SK-N-MC (cell line): ENCODE measurements around the gene FUCA1.
A peak's percentile ranks its signal among the peaks of the same experiment; 100 is the strongest.

ENCODE experiments used
- DNase-seq: peaks from one replicate; pipeline ENCODE4 v3.0.0-alpha.2; 2011; ENCODE audit warnings: low read depth, low spot score
- H3K27ac ChIP-seq: fragments of 200-600 bp; sonication (generic); 2 replicates; pipeline ENCODE4 v1.5.1; 2016; ENCODE audit warnings: mixed run types
- H3K36me3 ChIP-seq: fragments of 200-600 bp; sonication (generic); 2 replicates; pipeline ENCODE4 v1.6.1; 2017; ENCODE audit warnings: antibody characterized with exemption, low read length, mixed read lengths; ENCODE audit not compliant: insufficient read depth
- H3K4me3 ChIP-seq: fragments of 200-600 bp; sonication (generic); 2 replicates; pipeline ENCODE4 v1.5.1; 2016
- H3K9ac ChIP-seq: fragments of 200-600 bp; sonication (generic); 2 replicates; pipeline ENCODE4 v1.8.0; 2017; ENCODE audit warnings: mixed run types, mixed read lengths; ENCODE audit not compliant: insufficient read length
- H3K9me3 ChIP-seq: fragments of 200-600 bp; sonication (generic); 2 replicates; pipeline ENCODE4 v1.6.1; 2017; ENCODE audit warnings: low read depth, mild to moderate bottlenecking, antibody characterized with exemption, low read length, moderate library complexity, mixed read lengths
- EZH2 ChIP-seq: fragments of 200-600 bp; sonication (generic); IDR thresholded peaks from one replicate; pipeline ENCODE4 v1.6.1; 2017; ENCODE audit warnings: antibody characterized with exemption
- FOXP2 ChIP-seq: optimal IDR thresholded peaks from 2 replicates; pipeline ENCODE3; 2011; ENCODE audit warnings: mild to moderate bottlenecking, moderate library complexity; ENCODE audit not compliant: insufficient read depth; ENCODE audit errors: extremely low read length, control extremely low read depth
- POLR2AphosphoS5 ChIP-seq: IDR thresholded peaks from 2 replicates; pipeline ENCODE4 v1.6.1; 2012; ENCODE audit warnings: mild to moderate bottlenecking, low read depth, low read length, borderline replicate concordance

FUCA1 gene

DNA sequence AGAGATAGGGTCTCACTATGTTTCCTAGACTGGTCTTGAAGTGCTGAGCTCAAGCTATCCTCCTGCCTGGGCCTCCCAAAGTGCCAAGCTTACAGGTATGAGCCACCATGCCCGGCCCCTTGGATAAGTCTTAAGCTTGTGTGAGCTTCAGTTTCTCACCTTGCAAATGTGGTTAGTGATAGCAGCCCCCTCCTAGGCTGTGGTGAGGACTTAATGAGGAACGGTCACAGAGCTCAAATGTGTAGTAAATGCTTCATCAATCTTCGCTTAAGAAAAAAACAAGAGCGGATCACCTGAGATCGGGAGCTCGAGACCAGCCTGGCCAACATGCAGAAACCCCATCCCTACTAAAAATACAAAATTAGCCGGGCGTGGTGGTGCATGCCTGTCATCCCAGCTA is 42.1 kb upstream of the FUCA1 start:
- no peaks in the 10 kb centered on the region for H3K36me3 ChIP-seq
- no peak overlapping the region for H3K9ac ChIP-seq
- no peak for TF ChIP-seq EZH2
- no peak for TF ChIP-seq POLR2AphosphoS5
- TF ChIP-seq FOXP2: no peak
- H3K27ac ChIP-seq: no peak overlapping the region
- no peak for DNase-seq
- no peaks in the 10 kb centered on the region for H3K9me3 ChIP-seq
- no peak overlapping the region for H3K4me3 ChIP-seq

GRCh38 chr1:23909412-23909811 is 41.3 kb upstream of the FUCA1 start:
- Histone ChIP-seq H3K4me3 (no peak overlapping the region), H3K27ac (no peak overlapping the region), H3K9me3 (no peaks in the 10 kb centered on the region), H3K36me3 (no peaks in the 10 kb centered on the region), H3K9ac (peak overlapping the region; percentile 13)
- TF ChIP-seq EZH2 (no peak), POLR2AphosphoS5 (no peak), FOXP2 (no peak)
- no peak for DNase-seq

GRCh38 chr1:23908453-23909341 is 40.6 kb upstream of the FUCA1 start:
- Histone ChIP-seq H3K9ac (no peak overlapping the region), H3K4me3 (no peak overlapping the region), H3K27ac (no peak overlapping the region), H3K9me3 (no peaks in the 10 kb centered on the region), H3K36me3 (no peaks in the 10 kb centered on the region)
- TF ChIP-seq POLR2AphosphoS5 (no peak), FOXP2 (no peak), EZH2 (no peak)
- DNase-seq: no peak

GRCh38 chr1:23906731-23907130 is 38.6 kb upstream of the FUCA1 start:
- H3K4me3 ChIP-seq: no peak overlapping the region
- no peaks in the 10 kb centered on the region for H3K9me3 ChIP-seq
- H3K9ac ChIP-seq: no peak overlapping the region
- no peak overlapping the region for H3K27ac ChIP-seq
- TF ChIP-seq FOXP2 (no peak), POLR2AphosphoS5 (no peak), EZH2 (no peak)
- no peak for DNase-seq
- H3K36me3 ChIP-seq: no peaks in the 10 kb centered on the region

DNA sequence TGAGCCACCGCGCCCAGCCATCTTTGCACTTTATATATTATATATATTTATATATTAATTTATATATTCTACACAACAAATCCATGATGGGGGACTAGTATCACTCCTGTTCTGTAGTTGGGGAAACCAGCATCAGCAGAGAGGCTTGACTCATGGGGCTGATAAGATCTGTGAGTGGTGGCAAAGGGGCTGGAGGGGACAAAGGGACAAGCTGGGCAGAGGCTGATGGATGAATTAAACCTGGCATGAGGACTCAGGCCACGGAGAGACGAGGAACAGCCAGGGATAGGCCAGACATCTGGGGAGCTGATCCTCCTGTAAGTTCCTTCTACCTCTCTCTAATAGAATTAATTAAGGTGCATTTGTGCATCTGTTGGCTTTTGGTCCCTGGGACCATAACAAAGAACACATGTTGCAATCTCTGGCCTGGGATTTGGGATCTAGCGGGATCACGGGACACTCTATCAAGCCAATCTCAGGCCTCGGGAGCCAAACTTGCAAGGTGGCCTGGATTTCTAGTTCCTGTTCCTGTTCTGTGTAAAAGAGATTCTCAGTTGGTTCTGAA is 37.5 kb upstream of the FUCA1 start:
- TF ChIP-seq FOXP2 (no peak), EZH2 (no peak), POLR2AphosphoS5 (no peak)
- no peak for DNase-seq
- no peak overlapping the region for H3K27ac ChIP-seq
- H3K36me3 ChIP-seq: no peaks in the 10 kb centered on the region
- H3K9ac ChIP-seq: no peak overlapping the region
- no peaks in the 10 kb centered on the region for H3K9me3 ChIP-seq
- no peak overlapping the region for H3K4me3 ChIP-seq

- TF ChIP-seq POLR2AphosphoS5 (no peak), EZH2 (no peak), FOXP2 (no peak)
- H3K4me3 ChIP-seq: no peak overlapping the region
- DNase-seq: no peak
- no peak overlapping the region for H3K9ac ChIP-seq
- peak overlapping the region; percentile 30; the same call in 1 of the 2 replicates for H3K27ac ChIP-seq
- H3K36me3 ChIP-seq: no peaks in the 10 kb centered on the region
- H3K9me3 ChIP-seq: no peaks in the 10 kb centered on the region
These were observed 36.8 kb upstream of the FUCA1 start for GRCh38 chr1:23904748-23905357.

DNA sequence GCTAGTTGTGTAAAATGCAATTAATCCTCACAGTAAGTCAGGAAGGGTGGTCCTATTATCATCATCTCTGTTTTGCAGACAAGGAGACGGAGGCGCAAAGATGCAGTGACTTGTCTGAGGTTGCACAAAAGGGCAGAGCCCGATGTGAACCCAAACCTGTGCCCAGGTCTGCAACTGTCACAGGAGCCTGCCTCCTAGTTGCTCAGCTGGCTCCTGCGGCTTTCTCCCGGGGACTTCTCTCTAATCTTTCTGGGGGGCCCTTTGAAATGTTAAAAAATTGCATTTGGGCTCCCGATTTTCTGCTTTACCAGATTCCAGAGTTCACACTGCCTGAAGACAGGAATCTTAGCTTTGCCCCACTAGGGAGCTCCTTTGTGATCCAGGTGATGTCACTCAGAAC is 35.7 kb upstream of the FUCA1 start:
- H3K9ac ChIP-seq: no peak overlapping the region
- DNase-seq: no peak

More for the DNA sequence above, 35.7 kb upstream of the FUCA1 start:
- no peak overlapping the region for H3K4me3 ChIP-seq
- H3K9me3 ChIP-seq: no peaks in the 10 kb centered on the region
- no peak overlapping the region for H3K27ac ChIP-seq
- TF ChIP-seq FOXP2 (no peak), POLR2AphosphoS5 (no peak), EZH2 (no peak)
- H3K36me3 ChIP-seq: no peaks in the 10 kb centered on the region
